BLaER1 treated with 17β-estradiol and CSF1 and Interleukin-3, amounts not matched to agents 10 nM and 100 nM (cell line): ENCODE data around the gene TMEM63C.

ENCODE experiments used
- H3K27ac ChIP-seq, 11 experiments: shearing (Covaris generic); formaldehyde crosslinking; 2 replicates each; pipeline ENCODE4 v1.8.1; 2022
- H3K27me3 ChIP-seq, 11 experiments: shearing (Covaris generic); formaldehyde crosslinking; 2 replicates each; pipeline ENCODE4 v1.8.1; 2022
- H3K36me3 ChIP-seq, 11 experiments: shearing (Covaris generic); formaldehyde crosslinking; 2 replicates each; pipeline ENCODE4 v1.8.1; 2022
- H3K4me1 ChIP-seq, 10 experiments: shearing (Covaris generic); formaldehyde crosslinking; 2 replicates each; pipeline ENCODE4 v1.8.1; 2022
- H3K4me2 ChIP-seq, 11 experiments: shearing (Covaris generic); formaldehyde crosslinking; 2 replicates each; pipeline ENCODE4 v1.8.1; 2022
- H3K4me3 ChIP-seq, 10 experiments: shearing (Covaris generic); formaldehyde crosslinking; 2 replicates each; pipeline ENCODE4 v1.8.1; 2022
- H3K9ac ChIP-seq, 11 experiments: shearing (Covaris generic); formaldehyde crosslinking; 2 replicates each; pipeline ENCODE4 v1.8.1; 2022
- H3K9me3 ChIP-seq, 11 experiments: shearing (Covaris generic); formaldehyde crosslinking; replicated peaks in 1 of 11; 2 replicates each; pipeline ENCODE4 v1.8.1; 2022
- H4K20me1 ChIP-seq, 11 experiments: shearing (Covaris generic); formaldehyde crosslinking; 2 replicates each; pipeline ENCODE4 v1.8.1; 2022
- Cebpa-rat ChIP-seq, 11 experiments: shearing (Covaris generic); IDR thresholded peaks; 2 replicates each; pipeline ENCODE4 v1.8.1; 2022

The TMEM63C gene

DNA sequence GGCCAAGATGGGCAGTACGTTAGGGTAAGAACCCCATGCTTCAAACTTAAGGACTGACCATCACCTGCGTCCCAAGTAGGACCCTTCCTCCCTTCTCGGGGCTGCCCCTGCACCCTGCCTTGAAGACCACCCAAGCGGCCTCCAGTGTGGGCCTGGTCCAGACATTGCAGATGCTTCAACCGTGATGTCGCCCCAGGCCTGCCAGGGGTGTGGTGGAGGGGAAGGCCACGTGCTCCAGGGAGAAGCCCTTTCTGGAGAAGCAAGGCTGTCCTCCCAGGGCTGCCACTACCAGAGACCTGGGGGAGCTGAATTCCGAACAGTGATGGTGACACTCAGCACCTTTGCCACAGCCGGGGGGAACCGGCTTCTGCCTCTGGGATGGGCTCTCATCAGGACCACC is 76.1 kb downstream of the TMEM63C start:
- Histone ChIP-seq H3K9ac (no peak overlapping the region), H3K4me1 (peaks cover 11 to 38% (median 30%) of the 10 kb centered on the region in 10 experiments; a peak in 16 of 20 replicates), H3K4me2 (no peak overlapping the region), H3K27ac (no peak overlapping the region), H3K9me3 (no peaks in the 10 kb centered on the region), H3K36me3 (peaks cover 0 to 33% (median 14%) of the 10 kb centered on the region in 11 experiments; a peak in 12 of 22 replicates), H3K27me3 (no peaks in the 10 kb centered on the region), H4K20me1 (peaks cover 0 to 4% (median 0%) of the 10 kb centered on the region in 11 experiments; a peak in 1 of 22 replicates), H3K4me3 (no peak overlapping the region)
- no peak for TF ChIP-seq Cebpa-rat (IDR thresholded peaks at IDR 0.05)

DNA sequence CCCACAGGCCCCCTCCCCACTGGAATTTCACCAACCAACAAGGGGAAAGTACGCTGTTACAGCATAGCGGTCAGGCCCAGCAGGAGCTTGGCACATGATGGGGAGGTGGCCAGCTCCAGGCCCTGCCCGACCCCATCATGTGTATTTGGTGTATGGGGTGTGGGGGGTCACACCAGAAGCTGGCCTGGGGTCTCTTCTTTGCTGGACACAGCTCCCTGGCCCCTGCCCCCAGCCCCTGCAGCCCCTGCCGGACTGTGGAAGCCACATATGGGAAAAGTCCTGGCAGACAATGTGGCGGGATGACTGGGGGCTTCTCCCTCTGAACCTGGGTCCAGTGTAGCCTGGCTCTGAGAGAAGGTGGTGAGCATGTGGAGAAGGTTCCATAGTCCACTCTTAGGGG is 77.0 kb downstream of the TMEM63C start:
- H3K27ac ChIP-seq = no peak overlapping the region
- no peak overlapping the region for H3K4me2 ChIP-seq
- H3K36me3 ChIP-seq = peaks cover 0 to 24% (median 6%) of the 10 kb centered on the region in 11 experiments; a peak in 11 of 22 replicates
- peaks cover 0 to 4% (median 0%) of the 10 kb centered on the region in 11 experiments; a peak in 1 of 22 replicates for H4K20me1 ChIP-seq
- TF ChIP-seq Cebpa-rat (IDR thresholded peaks at IDR 0.05) = no peak
- H3K4me3 ChIP-seq = no peak overlapping the region
- H3K9ac ChIP-seq = no peak overlapping the region
- H3K4me1 ChIP-seq = peaks cover 7 to 38% (median 30%) of the 10 kb centered on the region in 10 experiments; a peak in 16 of 20 replicates
- H3K27me3 ChIP-seq = no peaks in the 10 kb centered on the region
- H3K9me3 ChIP-seq = no peaks in the 10 kb centered on the region

DNA sequence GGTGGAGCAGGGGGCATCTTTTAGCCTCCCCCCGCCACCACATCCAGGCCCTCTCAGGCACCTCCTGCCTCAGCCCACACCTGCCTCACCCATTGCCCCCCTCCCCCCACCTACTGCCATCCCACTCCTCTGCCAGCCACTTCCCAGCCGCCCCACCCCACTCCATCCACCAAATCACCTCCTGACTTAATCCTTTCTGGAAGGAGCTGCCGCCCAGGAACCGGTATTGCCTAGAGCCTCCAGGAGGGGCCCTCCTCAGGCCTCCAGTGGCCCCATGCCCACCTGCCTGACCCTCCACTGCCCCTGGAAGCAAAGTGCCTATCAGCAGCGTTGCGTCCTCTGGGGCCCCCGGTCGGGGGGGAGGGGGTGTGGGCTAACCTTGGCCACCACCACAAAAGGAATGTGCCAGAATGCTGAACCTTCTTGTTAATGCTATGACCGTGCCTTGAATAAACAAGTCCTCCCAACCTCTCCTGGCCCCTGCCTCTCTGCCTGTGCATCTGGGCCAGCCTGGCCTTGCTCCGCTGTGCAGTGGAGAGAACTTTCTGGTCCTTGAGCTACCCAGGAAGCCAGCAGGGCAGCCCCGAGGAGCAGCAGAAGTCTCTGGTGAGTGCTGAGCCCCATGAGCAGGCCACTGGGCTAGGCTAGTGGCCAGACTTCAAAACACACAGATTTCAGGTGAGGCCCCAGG is 77.6 kb downstream of the TMEM63C start:
- Histone ChIP-seq H3K9me3 (no peaks in the 10 kb centered on the region), H3K4me1 (peaks cover 10 to 40% (median 32%) of the 10 kb centered on the region in 10 experiments; a peak in 18 of 20 replicates), H3K36me3 (peaks cover 0 to 18% (median under 1%) of the 10 kb centered on the region in 11 experiments; a peak in 9 of 22 replicates), H3K4me3 (no peak overlapping the region), H4K20me1 (peaks cover 0 to 4% (median 0%) of the 10 kb centered on the region in 11 experiments; a peak in 1 of 22 replicates), H3K27me3 (no peaks in the 10 kb centered on the region), H3K9ac (no peak overlapping the region), H3K27ac (no peak overlapping the region), H3K4me2 (peak overlapping the region in 1 of 11 experiments; percentile 70; a peak in 1 of 22 replicates)
- no peak for TF ChIP-seq Cebpa-rat (IDR thresholded peaks at IDR 0.05)

DNA sequence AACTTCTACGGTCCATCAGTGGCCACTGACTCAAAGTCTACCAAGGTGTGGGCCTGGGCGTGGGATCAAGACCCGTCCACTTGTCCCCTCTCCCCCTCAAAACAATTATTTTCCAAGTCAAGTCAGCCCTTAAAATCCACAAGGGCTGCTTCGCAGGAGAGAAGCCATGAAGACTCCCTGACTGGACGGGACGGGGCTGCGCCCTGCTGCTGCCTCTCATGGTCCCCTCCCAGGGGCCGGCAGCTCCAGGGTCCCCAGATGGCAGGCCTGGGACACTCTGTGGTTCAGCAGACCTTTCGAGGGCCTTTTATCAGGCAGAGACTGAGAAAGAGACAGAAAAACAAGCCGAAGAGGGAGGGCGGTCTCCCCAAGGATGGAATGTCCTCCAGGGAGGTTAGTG is 78.6 kb downstream of the TMEM63C start:
- peaks cover 0 to 10% (median 0%) of the 10 kb centered on the region in 11 experiments; a peak in 1 of 22 replicates for H4K20me1 ChIP-seq
- peak overlapping the region; percentile 9 to 72 (median 55); a peak in 20 of 22 replicates for H3K4me2 ChIP-seq
- peaks cover 0 to 18% (median 0%) of the 10 kb centered on the region in 11 experiments; a peak in 5 of 22 replicates for H3K36me3 ChIP-seq
- no peak overlapping the region for H3K4me3 ChIP-seq
- H3K9ac ChIP-seq = peak overlapping the region in 1 of 11 experiments; percentile 23; a peak in 1 of 22 replicates
- no peak overlapping the region for H3K27ac ChIP-seq
- no peaks in the 10 kb centered on the region for H3K9me3 ChIP-seq
- TF ChIP-seq Cebpa-rat (IDR thresholded peaks at IDR 0.05) = no peak
- peaks cover 11 to 50% (median 42%) of the 10 kb centered on the region in 10 experiments; a peak in 19 of 20 replicates for H3K4me1 ChIP-seq
- H3K27me3 ChIP-seq = no peaks in the 10 kb centered on the region

DNA sequence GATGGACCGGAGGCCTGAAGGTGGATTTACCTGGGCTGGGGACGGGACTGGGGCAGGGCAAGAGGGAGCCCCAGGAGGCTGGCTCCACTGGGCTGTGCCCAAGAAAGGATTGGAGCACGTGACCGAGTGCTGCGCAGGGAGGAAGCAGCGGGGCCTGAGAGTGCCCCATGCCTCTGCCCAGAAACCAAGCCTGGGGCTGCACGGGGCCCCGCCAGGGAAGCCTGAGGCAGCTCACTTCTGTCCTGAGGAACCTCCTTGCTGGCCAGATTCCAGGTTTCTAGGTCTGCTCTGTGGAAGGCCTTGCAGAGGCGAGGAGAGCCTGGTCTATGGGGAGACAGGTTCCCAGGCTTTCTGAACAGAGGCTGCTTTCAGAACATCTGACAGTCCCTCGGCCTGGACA is 79.0 kb downstream of the TMEM63C start:
- no peak overlapping the region for H3K4me3 ChIP-seq
- H3K27me3 ChIP-seq = no peaks in the 10 kb centered on the region
- peak overlapping the region; percentile 9 to 72 (median 55); a peak in 20 of 22 replicates for H3K4me2 ChIP-seq
- H4K20me1 ChIP-seq = peaks cover 0 to 12% (median 0%) of the 10 kb centered on the region in 11 experiments; a peak in 2 of 22 replicates
- H3K9ac ChIP-seq = peak overlapping the region in 2 of 11 experiments; percentile 23 to 33; a peak in 1 of 22 replicates
- H3K27ac ChIP-seq = no peak overlapping the region
- H3K9me3 ChIP-seq = no peaks in the 10 kb centered on the region
- H3K36me3 ChIP-seq = peaks cover 0 to 15% (median 0%) of the 10 kb centered on the region in 11 experiments; a peak in 5 of 22 replicates
- H3K4me1 ChIP-seq = peaks cover 11 to 54% (median 46%) of the 10 kb centered on the region in 10 experiments; a peak in 19 of 20 replicates
- no peak for TF ChIP-seq Cebpa-rat (IDR thresholded peaks at IDR 0.05)

DNA sequence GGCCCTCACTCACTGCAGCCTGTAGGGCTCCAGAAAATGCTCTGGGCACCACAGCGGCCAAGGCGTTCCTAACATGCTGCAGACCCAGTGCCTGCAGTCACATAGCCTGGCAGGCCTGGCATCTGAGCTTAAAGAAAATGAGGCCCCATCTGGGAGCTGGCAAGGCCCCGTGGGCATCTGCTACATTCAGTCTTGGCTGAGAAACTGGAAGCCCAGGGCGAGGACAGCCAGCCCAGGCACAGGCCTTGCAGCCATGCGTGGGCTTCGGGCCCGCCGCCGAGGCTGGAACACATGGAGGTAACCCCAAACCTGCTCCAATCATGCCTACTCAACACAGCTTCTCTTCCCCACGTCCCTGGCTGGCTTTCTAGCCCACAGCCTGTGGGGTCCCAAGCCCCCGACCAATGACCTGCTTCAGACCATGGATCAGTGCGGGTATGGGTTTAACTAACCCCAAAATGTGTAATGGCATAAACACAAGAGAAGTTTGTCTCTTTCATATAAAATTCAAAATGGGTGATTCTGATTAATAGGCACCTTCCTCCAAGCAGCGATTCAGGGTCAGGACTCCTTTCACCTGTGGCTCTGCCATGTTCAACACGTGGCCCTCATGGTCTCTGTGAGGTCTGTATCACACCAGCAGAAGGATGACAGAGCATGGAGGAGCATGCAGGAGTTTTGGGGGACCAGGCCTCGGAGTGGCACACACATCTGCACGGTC is 83.0 kb downstream of the TMEM63C start:
- Histone ChIP-seq H3K4me2 (peak overlapping the region; percentile 17 to 87 (median 72)), H3K9me3 (peaks cover 0 to 15% (median 10%) of the 10 kb centered on the region in 11 experiments; a peak in 16 of 22 replicates), H3K27me3 (peaks cover 11 to 21% (median 18%) of the 10 kb centered on the region in 11 experiments), H3K4me3 (no peak overlapping the region), H3K27ac (no peak overlapping the region), H4K20me1 (peaks cover 0 to 18% (median 0%) of the 10 kb centered on the region in 11 experiments; a peak in 6 of 22 replicates), H3K36me3 (no peaks in the 10 kb centered on the region), H3K9ac (0 out of 22 replicates have a peak overlapping the region, but pooled peaks of 1 of the 11 experiments have one; percentile 9), H3K4me1 (peaks cover 11 to 81% (median 64%) of the 10 kb centered on the region in 10 experiments; a peak in 19 of 20 replicates)
- no peak for TF ChIP-seq Cebpa-rat (IDR thresholded peaks at IDR 0.05)

DNA sequence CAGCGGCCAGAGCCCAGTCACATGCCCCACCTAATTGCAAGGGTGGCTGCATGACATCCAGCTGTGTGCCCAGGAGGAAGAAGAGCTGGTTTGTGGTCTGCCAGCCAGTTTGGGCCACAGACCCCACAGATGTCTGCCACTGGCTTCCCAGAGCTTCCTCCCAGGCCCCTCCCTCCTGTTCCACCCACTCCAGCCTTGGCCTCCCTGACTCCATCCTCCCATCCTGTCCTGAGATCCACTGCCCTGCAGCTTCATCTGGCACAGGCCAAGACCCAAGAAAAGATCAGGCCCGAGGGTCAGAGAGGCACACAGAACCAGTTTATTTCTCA is 83.6 kb downstream of the TMEM63C start:
- Histone ChIP-seq H3K9ac (peak overlapping the region in 1 of 11 experiments; percentile 30; a peak in 3 of 22 replicates), H3K4me1 (peaks cover 13 to 81% (median 64%) of the 10 kb centered on the region in 10 experiments), H3K4me3 (no peak overlapping the region), H3K4me2 (peak overlapping the region; percentile 17 to 87 (median 72)), H3K27me3 (peaks cover 17 to 26% (median 23%) of the 10 kb centered on the region in 11 experiments), H4K20me1 (peaks cover 0 to 19% (median 0%) of the 10 kb centered on the region in 11 experiments; a peak in 11 of 22 replicates), H3K27ac (peak overlapping the region in 1 of 11 experiments; percentile 38; a peak in 1 of 22 replicates), H3K9me3 (peaks cover 0 to 15% (median 10%) of the 10 kb centered on the region in 11 experiments; a peak in 16 of 22 replicates), H3K36me3 (no peaks in the 10 kb centered on the region)
- TF ChIP-seq Cebpa-rat (IDR thresholded peaks at IDR 0.05) = no peak

DNA sequence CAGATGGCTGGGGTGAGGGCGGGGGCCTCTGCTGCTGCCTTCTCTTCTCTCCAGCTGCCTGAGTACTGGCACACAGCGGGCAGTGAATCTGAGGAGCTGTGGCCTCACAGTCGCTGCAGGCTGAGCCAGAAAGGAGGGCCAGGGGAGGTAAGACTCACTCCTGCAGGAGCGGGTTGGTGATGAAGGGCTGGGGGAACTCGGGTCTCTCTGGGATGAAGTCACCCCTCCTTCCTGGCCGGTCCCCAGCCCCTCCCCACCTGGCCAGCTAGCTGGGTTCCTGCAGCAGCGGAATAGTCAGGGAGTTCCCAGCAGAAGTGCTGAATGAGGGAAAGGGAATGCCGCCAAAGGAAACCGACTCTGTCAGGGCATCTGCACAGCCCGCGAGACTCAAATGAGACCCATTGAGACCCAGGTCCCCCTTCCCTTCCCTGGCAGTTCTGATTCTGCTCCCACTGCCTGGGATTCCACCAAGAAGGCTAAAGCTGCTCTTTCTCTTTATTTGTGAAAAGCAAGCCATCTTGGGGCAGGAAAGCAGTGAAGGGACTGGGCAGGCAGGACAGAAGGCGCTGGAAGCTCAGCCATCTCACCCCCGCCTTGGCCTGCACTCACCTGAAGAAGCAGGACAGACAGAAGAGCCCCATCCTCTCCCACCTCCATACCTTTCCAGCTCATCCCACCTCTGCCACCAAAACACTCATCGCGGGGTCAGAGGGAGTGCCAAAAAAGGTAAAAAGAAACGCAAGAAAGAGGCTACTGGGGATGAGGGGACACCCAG is 84.2 kb downstream of the TMEM63C start:
- Histone ChIP-seq H3K27me3 (peaks cover 23 to 32% (median 29%) of the 10 kb centered on the region in 11 experiments), H4K20me1 (peaks cover 0 to 25% (median 2%) of the 10 kb centered on the region in 11 experiments; a peak in 11 of 22 replicates), H3K9me3 (peaks cover 0 to 15% (median 10%) of the 10 kb centered on the region in 11 experiments; a peak in 16 of 22 replicates), H3K4me1 (peaks cover 13 to 81% (median 64%) of the 10 kb centered on the region in 10 experiments), H3K9ac (peak overlapping the region in 1 of 11 experiments; percentile 30; a peak in 4 of 22 replicates), H3K4me2 (peak overlapping the region; percentile 17 to 87 (median 72); a peak in 21 of 22 replicates), H3K36me3 (no peaks in the 10 kb centered on the region), H3K4me3 (no peak overlapping the region), H3K27ac (peak overlapping the region in 1 of 11 experiments; percentile 38; a peak in 1 of 22 replicates)
- no peak for TF ChIP-seq Cebpa-rat (IDR thresholded peaks at IDR 0.05)
